Caco-2 (cell line): ENCODE data around the gene TMEM183A. TPM values are rescaled to one million over a fixed set of nuclear protein-coding genes. Genes with fewer than 3 reads are reported as not detected.

ENCODE experiments used
- BruUV-seq: library from RNA; stranded (reverse); fragments of 400-500 nt; replicated peaks from 2 replicates; lab custom pipeline; 2021; lab: Mats Ljungman, UMichigan
- CTCF ChIA-PET: fragments of 300-600 bp; sonication (Branson Sonifier 250); formaldehyde crosslinking; loops from one replicate; lab custom pipeline; 2022; ENCODE audit warnings: antibody characterized with exemption; lab: Charles Lee
- POLR2A ChIA-PET: fragments of 300-600 bp; sonication (Branson Sonifier 250); formaldehyde crosslinking; loops from one replicate; lab custom pipeline; 2022; ENCODE audit warnings: antibody characterized with exemption; lab: Charles Lee
- DNase-seq, 2 experiments: peaks; one replicate each; pipeline versions ENCODE4 v3.0.0 to v3.0.0-alpha.2; 2020 to 2022
- H3K27me3 ChIP-seq: replicated peaks from 2 replicates; pipeline ENCODE4 v1.6.0; 2011; ENCODE audit warnings: low read length; ENCODE audit not compliant: control insufficient read depth, insufficient read depth
- H3K36me3 ChIP-seq: 2 replicates; pipeline ENCODE4 v1.5.1; 2011; ENCODE audit warnings: low read length; ENCODE audit not compliant: control insufficient read depth, insufficient read depth
- H3K4me1 ChIP-seq: fragments of 250-450 bp; sonication (Bioruptor Pico); 2 replicates; pipeline ENCODE4 v1.5.1; 2020; ENCODE audit warnings: mild to moderate bottlenecking
- H3K4me3 ChIP-seq: 2 replicates; pipeline ENCODE4 v1.5.1; 2011; ENCODE audit warnings: low read depth, mild to moderate bottlenecking, control low read depth, low read length
- H3K9me3 ChIP-seq: fragments of 250-450 bp; sonication (Bioruptor Pico); 2 replicates; pipeline ENCODE4 v1.5.1; 2020; ENCODE audit warnings: mild to moderate bottlenecking, moderate library complexity
- H3K27ac Mint-ChIP-seq: one replicate; pipeline ENCODE4 v1.8.0; 2022; ENCODE audit warnings: mixed read lengths; ENCODE audit not compliant: unreplicated experiment
- H3K27me3 Mint-ChIP-seq: one replicate; pipeline ENCODE4 v1.8.0; 2022; ENCODE audit warnings: mixed read lengths; ENCODE audit not compliant: insufficient read depth, unreplicated experiment
- H3K36me3 Mint-ChIP-seq: one replicate; pipeline ENCODE4 v1.8.0; 2022; ENCODE audit warnings: mild to moderate bottlenecking, mixed read lengths; ENCODE audit not compliant: insufficient read depth, unreplicated experiment
- H3K4me1 Mint-ChIP-seq: one replicate; pipeline ENCODE4 v1.8.0; 2022; ENCODE audit warnings: low read depth, mixed read lengths; ENCODE audit not compliant: unreplicated experiment
- H3K4me3 Mint-ChIP-seq: one replicate; pipeline ENCODE4 v1.8.0; 2022; ENCODE audit warnings: mild to moderate bottlenecking, moderate library complexity, mixed read lengths; ENCODE audit not compliant: unreplicated experiment
- H3K9me3 Mint-ChIP-seq: one replicate; pipeline ENCODE4 v1.8.0; 2022; ENCODE audit warnings: mixed read lengths; ENCODE audit not compliant: unreplicated experiment
- CTCF ChIP-seq, 2 experiments: fragments of 200-600 bp in 1 of 2; IDR thresholded peaks; 1 replicate in 1 of 2; 2 replicates in 1 of 2; pipeline versions ENCODE4 v1.5.1 to v1.8.0; 2011 to 2022; ENCODE audit warnings: antibody characterized with exemption in 1 of 2, control low read depth in 1 of 2, inconsistent platforms in 1 of 2, low read depth in 1 of 2, low read length in 1 of 2, mild to moderate bottlenecking in 1 of 2, moderate library complexity in 1 of 2; ENCODE audit not compliant: insufficient read depth in 1 of 2, severe bottlenecking in 1 of 2, unreplicated experiment in 1 of 2
- intact Hi-C: fragments of 100-400 bp; cut with micrococcal nuclease; formaldehyde crosslinking; loops from one replicate; pipeline ENCODE4 v1.10.0; 2022; ENCODE audit not compliant: unreplicated experiment
- total RNA-seq: library from RNA; stranded (reverse); gene quantifications from 2 replicates; pipeline ENCODE4 v1.2.3, GENCODE V29; 2022

The TMEM183A gene
- total RNA-seq, 1 experiment from 2014 or later = 74.3 TPM

GRCh38 chr1:203055161-203055799, 48.1 kb downstream of the TMEM183A start:
- no peak overlapping the region for H3K4me3 ChIP-seq
- CTCF ChIA-PET = interaction anchor here (0.6 to 0.9 kb wide), 3 partner anchors 15 to 72 kb away, joined by 3 to 5 read pairs (median 4); partner anchors contain the start of gene ADORA1
- H3K36me3 Mint-ChIP-seq = peaks cover 4% of the 10 kb centered on the region
- POLR2A ChIA-PET = no interaction called here
- DNase-seq = no peak
- no peaks in the 10 kb centered on the region for H3K4me1 ChIP-seq
- no TSS peak for BruUV-seq
- no peaks in the 10 kb centered on the region for H3K27me3 Mint-ChIP-seq
- peaks cover 8% of the 10 kb centered on the region for H3K4me1 Mint-ChIP-seq
- H3K27ac Mint-ChIP-seq = no peak overlapping the region
- H3K27me3 ChIP-seq = no peaks in the 10 kb centered on the region
- intact Hi-C loops = no loop called here
- no peaks in the 10 kb centered on the region for H3K36me3 ChIP-seq
- H3K9me3 Mint-ChIP-seq = no peaks in the 10 kb centered on the region
- H3K4me3 Mint-ChIP-seq = no peak overlapping the region
- no peaks in the 10 kb centered on the region for H3K9me3 ChIP-seq
- no peak for TF ChIP-seq CTCF (IDR thresholded peaks at IDR 0.05; ENCODE audit: insufficient read depth in 1 of 2, low read depth in 1 of 2, low read length in 1 of 2, severe bottlenecking in 1 of 2, unreplicated experiment in 1 of 2)

GRCh38 chr1:203056012-203056411, 48.8 kb downstream of the TMEM183A start:
- ChIA-PET CTCF (interaction anchor here (0.6 to 0.9 kb wide), 2 partner anchors 17 to 71 kb away, joined by 4 to 5 read pairs; partner anchors contain the start of gene ADORA1), POLR2A (no interaction called here)
- Histone ChIP-seq H3K36me3 (no peaks in the 10 kb centered on the region), H3K4me1 (no peaks in the 10 kb centered on the region), H3K27me3 (no peaks in the 10 kb centered on the region), H3K4me3 (no peak overlapping the region), H3K9me3 (no peaks in the 10 kb centered on the region)
- H3K9me3 Mint-ChIP-seq = no peaks in the 10 kb centered on the region
- H3K4me1 Mint-ChIP-seq = peaks cover 8% of the 10 kb centered on the region
- DNase-seq = no peak
- H3K27me3 Mint-ChIP-seq = no peaks in the 10 kb centered on the region
- H3K4me3 Mint-ChIP-seq = no peak overlapping the region
- no TSS peak for BruUV-seq
- no peak overlapping the region for H3K27ac Mint-ChIP-seq
- TF ChIP-seq CTCF (IDR thresholded peaks at IDR 0.05; ENCODE audit: insufficient read depth in 1 of 2, low read depth in 1 of 2, low read length in 1 of 2, severe bottlenecking in 1 of 2, unreplicated experiment in 1 of 2) = no peak
- H3K36me3 Mint-ChIP-seq = peaks cover 4% of the 10 kb centered on the region
- intact Hi-C loops = no loop called here

- Mint-ChIP-seq H3K4me1 (peaks cover 8% of the 10 kb centered on the region), H3K36me3 (peaks cover 4% of the 10 kb centered on the region), H3K27ac (no peak overlapping the region), H3K27me3 (no peaks in the 10 kb centered on the region), H3K9me3 (no peaks in the 10 kb centered on the region), H3K4me3 (no peak overlapping the region)
- no TSS peak for BruUV-seq
- peaks cover 4% of the 10 kb centered on the region; the same call in 1 of the 2 replicates for H3K4me1 ChIP-seq
- CTCF ChIA-PET = no interaction called here
- no peaks in the 10 kb centered on the region; the same call in 1 of the 2 replicates for H3K36me3 ChIP-seq
- intact Hi-C loops = no loop called here
- no peaks in the 10 kb centered on the region for H3K9me3 ChIP-seq
- no peak for DNase-seq
- POLR2A ChIA-PET = no interaction called here
- H3K27me3 ChIP-seq = no peaks in the 10 kb centered on the region
- H3K4me3 ChIP-seq = no peak overlapping the region
- TF ChIP-seq CTCF (IDR thresholded peaks at IDR 0.05; ENCODE audit: insufficient read depth in 1 of 2, low read depth in 1 of 2, low read length in 1 of 2, severe bottlenecking in 1 of 2, unreplicated experiment in 1 of 2) = no peak
These were observed 49.3 kb downstream of the TMEM183A start for GRCh38 chr1:203056516-203056915.
